HL-60/S4 treated with phorbol 12-myristate 13-acetate at 8.2 ng/mL for 4 days and 3 days (cell line): Measurements from ENCODE around the gene PET100.

ENCODE experiments used
- in situ Hi-C: fragments of 300-500 bp; cut with MboI; formaldehyde crosslinking; loops from 2 replicates; pipeline ENCODE4 v1.15.0; 2022; ENCODE audit warnings: low sequenced_read_pairs

PET100 gene

GRCh38 chr19:7611541-7612279 is 17.9 kb upstream of the PET100 start:
- in situ Hi-C loops: no loop called here

GRCh38 chr19:7612282-7613274 is 17.0 kb upstream of the PET100 start:
- in situ Hi-C loops: no loop called here

GRCh38 chr19:7614859-7615741 is 14.5 kb upstream of the PET100 start:
- in situ Hi-C loops: no loop called here

- in situ Hi-C loops: no loop called here
These were observed 12.4 kb upstream of the PET100 start for GRCh38 chr19:7617172-7617571.

GRCh38 chr19:7617735-7618134 is 11.9 kb upstream of the PET100 start:
- in situ Hi-C loops: no loop called here

- in situ Hi-C loops: no loop called here
These were observed 11.2 kb upstream of the PET100 start for GRCh38 chr19:7618348-7618747.

GRCh38 chr19:7618771-7619510 is 10.7 kb upstream of the PET100 start:
- in situ Hi-C loops: no loop called here

- in situ Hi-C loops: no loop called here
These were observed 9.7 kb upstream of the PET100 start for GRCh38 chr19:7619671-7620441.

GRCh38 chr19:7620442-7621412 is 8.9 kb upstream of the PET100 start:
- in situ Hi-C loops: no loop called here

- in situ Hi-C loops: no loop called here
These were observed 6.5 kb upstream of the PET100 start for GRCh38 chr19:7622933-7623685.

- in situ Hi-C loops: no loop called here
These were observed 5.6 kb upstream of the PET100 start for GRCh38 chr19:7623725-7624603.

- in situ Hi-C loops: no loop called here
These were observed 4.8 kb upstream of the PET100 start for GRCh38 chr19:7624810-7625209.

GRCh38 chr19:7625763-7626372 is 3.7 kb upstream of the PET100 start:
- in situ Hi-C loops: no loop called here

GRCh38 chr19:7627166-7627565 is 2.4 kb upstream of the PET100 start:
- in situ Hi-C loops: no loop called here

GRCh38 chr19:7628589-7629311 is 843 bp upstream of the PET100 start:
- in situ Hi-C loops: no loop called here

- in situ Hi-C loops: no loop called here
These were observed 2.0 kb downstream of the PET100 start for GRCh38 chr19:7631577-7631976.
